Thyroid gland (tissue), 4 donors: ENCODE data around the gene RAMP3. TPM values are rescaled to one million over a fixed set of nuclear protein-coding genes. Genes with fewer than 3 reads are reported as not detected.

Source experiments
- DNase-seq, 2 donors: peaks; one replicate each; pipeline ENCODE4 v3.0.0-alpha.2; 2019
- H3K27ac ChIP-seq, 3 donors: fragments of 200-600 bp; sonication (generic); 1 replicate in 2 of 3; 2 replicates in 1 of 3; pipeline ENCODE4 v1.5.1; 2016 to 2019; ENCODE audit warnings: mild to moderate bottlenecking in 1 of 3, moderate library complexity in 1 of 3
- H3K27me3 ChIP-seq: fragments of 200-600 bp; sonication (generic); one replicate; pipeline ENCODE4 v1.5.1; 2019
- H3K36me3 ChIP-seq, 2 donors: fragments of 200-600 bp; sonication (generic); one replicate each; pipeline ENCODE4 v1.5.1; 2016 to 2019
- H3K4me1 ChIP-seq, 2 donors: fragments of 200-600 bp; sonication (generic); one replicate each; pipeline ENCODE4 v1.5.1; 2017 to 2019
- H3K4me3 ChIP-seq, 3 donors: fragments of 200-600 bp; sonication (generic); replicated peaks in 1 of 3; 1 replicate in 2 of 3; 2 replicates in 1 of 3; pipeline ENCODE4 v1.5.1; 2016; ENCODE audit warnings: mild to moderate bottlenecking in 1 of 3
- H3K9me3 ChIP-seq: fragments of 200-600 bp; sonication (generic); one replicate; pipeline ENCODE4 v1.5.1; 2017
- POLR2A ChIP-seq, 2 donors: fragments of 450-650 bp; IDR thresholded peaks; one replicate each; pipeline ENCODE4 v1.6.1; 2017; ENCODE audit warnings: antibody characterized with exemption in 2 of 2, mild to moderate bottlenecking in 2 of 2, moderate library complexity in 1 of 2
- WGBS, 2 donors: methylation state at CpG; one replicate each; pipeline ENCODE4 v1.1.5; 2017; 5-methylcytosine and 5-hydroxymethylcytosine counted together
- intact Hi-C: fragments of 100-400 bp; cut with DNase I; formaldehyde crosslinking; loops from one replicate; pipeline ENCODE4 v1.15.1; 2023
- total RNA-seq, 4 donors: library from RNA; depleted of rRNA; stranded (reverse); fragments of >200 nt; gene quantifications; one replicate each; pipeline ENCODE4 v1.2.3, GENCODE V29; 2016
- TF ChIP-seq, protein P1 (sequence below), 6 experiments: fragments of 200-600 bp in 3 of 6; fragments of 450-650 bp in 3 of 6; sonication (generic) in 3 of 6; IDR thresholded peaks; one replicate each; pipeline ENCODE4 v1.5.1; 2016 to 2019; ENCODE audit warnings: antibody characterized with exemption in 6 of 6, mild to moderate bottlenecking in 2 of 6, inconsistent platforms in 1 of 6, moderate library complexity in 1 of 6

Gene RAMP3
- total RNA-seq, 4 donors from 2014 or later: 40.1 to 145 (median 73.1) TPM

DNA sequence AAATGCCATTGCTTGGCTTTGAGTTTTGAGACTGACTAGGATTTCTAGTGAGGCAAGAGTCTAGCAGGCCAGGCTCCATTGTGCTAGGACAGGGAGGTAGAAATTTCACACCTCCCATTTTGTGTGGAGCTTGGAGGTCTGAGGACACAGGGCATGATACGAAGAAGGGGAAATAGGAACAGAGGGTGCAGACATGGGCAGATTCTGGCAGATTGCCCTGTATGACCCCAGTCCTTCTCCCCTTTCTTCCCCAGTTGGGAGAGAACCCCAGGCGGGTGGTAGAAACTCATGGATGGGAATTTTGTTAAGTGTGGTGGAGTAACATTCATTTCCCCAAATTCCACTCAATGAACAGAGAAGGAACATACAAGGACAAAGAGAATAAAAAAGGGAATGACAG is 54.4 kb downstream of the RAMP3 start:
- DNase-seq: no peak
- intact Hi-C loops: no loop called here
- H3K4me3 ChIP-seq: no peak overlapping the region
- no peaks in the 10 kb centered on the region for H3K27me3 ChIP-seq
- no peaks in the 10 kb centered on the region for H3K9me3 ChIP-seq
- no peaks in the 10 kb centered on the region for H3K36me3 ChIP-seq
- no peak overlapping the region for H3K27ac ChIP-seq
- H3K4me1 ChIP-seq: no peaks in the 10 kb centered on the region
- TF ChIP-seq, protein P1, sequence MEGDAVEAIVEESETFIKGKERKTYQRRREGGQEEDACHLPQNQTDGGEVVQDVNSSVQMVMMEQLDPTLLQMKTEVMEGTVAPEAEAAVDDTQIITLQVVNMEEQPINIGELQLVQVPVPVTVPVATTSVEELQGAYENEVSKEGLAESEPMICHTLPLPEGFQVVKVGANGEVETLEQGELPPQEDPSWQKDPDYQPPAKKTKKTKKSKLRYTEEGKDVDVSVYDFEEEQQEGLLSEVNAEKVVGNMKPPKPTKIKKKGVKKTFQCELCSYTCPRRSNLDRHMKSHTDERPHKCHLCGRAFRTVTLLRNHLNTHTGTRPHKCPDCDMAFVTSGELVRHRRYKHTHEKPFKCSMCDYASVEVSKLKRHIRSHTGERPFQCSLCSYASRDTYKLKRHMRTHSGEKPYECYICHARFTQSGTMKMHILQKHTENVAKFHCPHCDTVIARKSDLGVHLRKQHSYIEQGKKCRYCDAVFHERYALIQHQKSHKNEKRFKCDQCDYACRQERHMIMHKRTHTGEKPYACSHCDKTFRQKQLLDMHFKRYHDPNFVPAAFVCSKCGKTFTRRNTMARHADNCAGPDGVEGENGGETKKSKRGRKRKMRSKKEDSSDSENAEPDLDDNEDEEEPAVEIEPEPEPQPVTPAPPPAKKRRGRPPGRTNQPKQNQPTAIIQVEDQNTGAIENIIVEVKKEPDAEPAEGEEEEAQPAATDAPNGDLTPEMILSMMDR (IDR thresholded peaks at IDR 0.05): no peak
- no peak for TF ChIP-seq POLR2A (IDR thresholded peaks at IDR 0.05)
- WGBS, 2 donors: 88 to 89% methylated on average over 2 of the region's 2 CpGs

DNA sequence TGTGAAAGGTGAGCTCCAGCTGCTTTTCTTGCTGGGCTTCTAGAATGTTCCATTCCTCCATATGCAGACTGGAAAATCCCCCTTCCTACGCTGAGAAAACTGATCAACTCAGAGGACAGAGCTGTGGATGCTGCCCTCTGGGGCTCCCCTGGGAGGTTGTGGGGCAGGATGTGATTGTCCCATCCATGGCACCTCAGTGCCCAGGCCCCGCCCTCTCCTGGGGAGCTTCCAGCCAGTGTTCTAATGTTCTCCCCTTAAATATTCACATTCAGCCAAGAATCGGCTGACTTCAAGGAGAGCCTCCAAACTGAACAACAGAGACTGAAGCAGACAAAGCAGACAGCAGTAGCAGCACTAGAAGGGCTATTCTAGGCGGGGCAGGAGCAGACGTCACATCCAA is 55.0 kb downstream of the RAMP3 start:
- H3K27ac ChIP-seq: no peak overlapping the region
- WGBS, 2 donors: 85 to 89% methylated on average over 5 of the region's 5 CpGs
- H3K36me3 ChIP-seq: no peaks in the 10 kb centered on the region
- H3K9me3 ChIP-seq: no peaks in the 10 kb centered on the region
- H3K27me3 ChIP-seq: no peaks in the 10 kb centered on the region
- DNase-seq: no peak
- no peak overlapping the region for H3K4me3 ChIP-seq
- intact Hi-C loops: no loop called here
- TF ChIP-seq, protein P1 (IDR thresholded peaks at IDR 0.05): no peak
- no peak for TF ChIP-seq POLR2A (IDR thresholded peaks at IDR 0.05)
- no peaks in the 10 kb centered on the region for H3K4me1 ChIP-seq

DNA sequence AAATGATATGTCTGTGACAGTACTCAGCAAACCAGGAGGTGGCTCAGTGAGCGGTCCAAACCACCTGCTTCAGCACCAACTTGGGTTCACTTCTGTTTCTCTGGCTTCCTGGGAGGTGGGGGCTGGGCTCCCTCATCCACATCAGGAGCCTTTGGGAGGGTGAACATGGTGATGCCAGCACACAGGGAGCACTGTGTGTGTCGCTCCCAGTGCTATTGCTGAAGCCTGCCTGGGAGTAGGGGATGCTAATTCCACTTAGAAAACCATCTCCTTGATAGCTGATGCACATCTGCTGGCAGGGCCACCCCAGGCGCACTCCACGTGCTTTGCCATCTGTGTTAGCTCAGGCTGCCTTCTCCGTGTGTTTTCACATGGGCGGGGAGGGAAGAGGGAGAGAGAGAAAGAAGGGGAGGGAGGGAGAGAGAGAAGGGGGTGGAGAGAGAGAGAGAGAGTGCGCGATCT is 58.0 kb downstream of the RAMP3 start:
- Histone ChIP-seq H3K27ac (no peak overlapping the region), H3K4me1 (no peaks in the 10 kb centered on the region), H3K36me3 (no peaks in the 10 kb centered on the region), H3K9me3 (no peaks in the 10 kb centered on the region), H3K4me3 (no peak overlapping the region), H3K27me3 (no peaks in the 10 kb centered on the region)
- 20 to 45% methylated on average over 8 of the region's 8 CpGs for WGBS, 2 donors
- DNase-seq: no peak
- intact Hi-C loops: no loop called here
- no peak for TF ChIP-seq POLR2A (IDR thresholded peaks at IDR 0.05)

DNA sequence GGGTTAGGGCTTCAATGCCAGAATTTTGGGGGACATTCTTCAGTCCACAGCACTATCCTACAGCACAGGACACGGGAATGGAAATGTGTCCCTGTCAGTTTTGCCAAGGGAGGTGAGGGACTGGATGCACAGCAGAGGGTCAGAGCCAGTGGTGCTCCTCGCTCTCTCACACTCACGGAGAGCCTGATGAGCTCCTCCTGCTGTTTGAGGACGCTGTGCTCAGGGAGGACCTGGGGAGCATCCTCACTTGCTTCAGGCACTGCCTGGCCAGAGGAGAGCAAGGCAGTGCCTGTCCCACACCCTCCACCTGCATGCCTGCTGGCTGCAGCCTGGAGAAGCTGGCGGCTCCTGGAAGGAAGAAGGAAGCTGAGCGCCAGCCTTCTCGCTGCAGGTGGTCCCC is 58.6 kb downstream of the RAMP3 start:
- Histone ChIP-seq H3K27me3 (no peaks in the 10 kb centered on the region), H3K27ac (no peak overlapping the region), H3K4me1 (no peaks in the 10 kb centered on the region), H3K36me3 (no peaks in the 10 kb centered on the region), H3K4me3 (no peak overlapping the region), H3K9me3 (no peaks in the 10 kb centered on the region)
- 51 to 58% methylated on average over 6 to 7 of the region's 7 CpGs for WGBS, 2 donors
- DNase-seq: no peak
- intact Hi-C loops: no loop called here
- TF ChIP-seq POLR2A (IDR thresholded peaks at IDR 0.05): no peak
- TF ChIP-seq, protein P1 (IDR thresholded peaks at IDR 0.05): no peak

DNA sequence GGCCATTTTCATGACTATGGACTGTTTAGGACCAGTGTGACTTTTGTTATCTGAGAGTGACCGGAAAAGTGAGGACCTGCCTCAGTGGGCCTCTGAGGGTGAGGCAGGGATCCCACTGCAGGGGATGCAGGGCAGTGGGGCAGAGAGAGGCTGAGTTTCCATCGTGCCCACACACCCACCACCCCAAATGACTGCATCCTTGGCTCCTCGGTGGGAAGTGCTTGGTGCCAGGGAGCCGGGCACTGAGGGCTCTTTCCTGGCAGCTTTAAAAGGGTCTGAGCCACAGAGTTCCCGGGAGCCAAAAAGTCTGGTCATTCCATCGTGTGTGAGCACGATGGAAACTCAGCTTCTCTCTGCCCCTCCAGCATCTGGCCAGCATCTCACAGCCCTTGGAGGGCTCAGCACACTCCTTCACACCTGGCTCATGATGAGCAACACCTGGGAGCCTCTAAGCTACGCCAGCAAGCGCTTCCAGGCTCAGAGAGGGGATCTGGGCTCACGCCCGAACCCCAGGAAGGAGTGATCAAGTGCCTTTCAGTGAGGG is 59.1 kb downstream of the RAMP3 start:
- Histone ChIP-seq H3K9me3 (no peaks in the 10 kb centered on the region), H3K27ac (no peak overlapping the region), H3K36me3 (no peaks in the 10 kb centered on the region), H3K4me1 (no peaks in the 10 kb centered on the region), H3K4me3 (no peak overlapping the region), H3K27me3 (no peaks in the 10 kb centered on the region)
- intact Hi-C loops: no loop called here
- 69 to 73% methylated on average over 6 to 11 of the region's 11 CpGs for WGBS, 2 donors
- no peak for DNase-seq
- TF ChIP-seq POLR2A (IDR thresholded peaks at IDR 0.05): no peak
- TF ChIP-seq, protein P1 (IDR thresholded peaks at IDR 0.05): no peak
